Measurements from ENCODE around the gene NAPSA. TPM values are rescaled to one million over a fixed set of nuclear protein-coding genes. Genes with fewer than 3 reads are reported as not detected.

The NAPSA gene
- total and polyA plus RNA-seq, 2 of the 8 experiments (the other 6 are each of a cell fraction or from before 2014, with no cell fraction given) = 0.71 to 0.73 TPM

GRCh38 chr19:50352242-50352641 is 13.2 kb downstream of the NAPSA start (continued):
- no peak for TF ChIP-seq CHD7 (IDR thresholded peaks at IDR 0.05; ENCODE audit: insufficient replicate concordance, low read length)
- no peak for TF ChIP-seq SP2 (IDR thresholded peaks at IDR 0.05; ENCODE audit: low read length)
- no peak for TF ChIP-seq ATF3 (IDR thresholded peaks at IDR 0.05; ENCODE audit: insufficient read depth, low read depth, low read length)
- TF ChIP-seq TBP (IDR thresholded peaks at IDR 0.05; ENCODE audit: low read depth, low read length) = no peak
- TF ChIP-seq SUZ12 (IDR thresholded peaks at IDR 0.05; ENCODE audit: low read length) = no peak

Measured in H1 (cell line).